NCI-H345 (cell line): ENCODE results near the gene TANGO2.

Experiments used
- DNase-seq: peaks from one replicate; lab custom pipeline; 2025; lab: John Stamatoyannopoulos, UW

Gene TANGO2

GRCh38 chr22:20012741-20013331, 8.1 kb upstream of the TANGO2 start:
- no peak for DNase-seq

GRCh38 chr22:20013382-20013871, 7.5 kb upstream of the TANGO2 start:
- DNase-seq, result peak; percentile 23

- DNase-seq, result no peak
Observed at GRCh38 chr22:20014526-20015186, 6.3 kb upstream of the TANGO2 start.

GRCh38 chr22:20015187-20015625, 5.7 kb upstream of the TANGO2 start:
- no peak for DNase-seq

DNA sequence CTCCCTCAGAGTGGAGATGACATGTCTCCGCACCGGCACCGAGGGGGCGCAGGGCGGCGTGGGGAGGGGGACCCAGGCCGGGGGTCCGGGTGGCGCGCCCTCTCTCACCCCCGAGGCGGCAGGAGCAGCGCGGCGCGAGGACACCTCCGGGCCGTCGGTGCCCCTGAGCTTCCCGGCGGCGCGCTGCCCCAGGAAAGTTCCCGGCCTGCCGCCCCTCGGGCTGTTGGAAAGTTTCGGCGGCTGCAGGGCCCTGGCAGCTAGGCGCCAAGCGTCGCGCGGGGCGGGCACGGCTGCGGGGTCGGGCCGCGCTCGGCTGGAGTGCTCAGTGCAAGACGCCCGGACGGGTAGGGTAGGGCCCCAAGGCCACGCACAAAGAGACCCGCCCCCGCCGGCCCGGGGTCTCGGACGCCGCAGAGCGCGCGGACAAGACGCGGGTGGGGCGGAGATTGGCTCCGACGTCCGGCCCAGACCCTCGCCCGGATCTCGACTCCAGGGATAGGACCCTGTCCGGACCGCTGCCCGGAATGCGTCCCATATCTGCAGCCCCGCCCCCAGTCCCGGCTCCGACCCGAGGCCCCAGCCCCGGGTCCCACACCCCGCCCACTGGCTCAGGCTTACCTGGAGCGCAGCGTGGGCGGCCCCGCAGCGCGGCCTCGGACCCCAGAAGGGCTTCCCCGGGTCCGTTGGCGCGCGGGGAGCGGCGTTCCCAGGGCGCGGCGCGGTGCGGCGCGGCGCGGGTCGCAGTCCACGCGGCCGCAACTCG, 4.8 kb upstream of the TANGO2 start:
- DNase-seq, result no peak

DNA sequence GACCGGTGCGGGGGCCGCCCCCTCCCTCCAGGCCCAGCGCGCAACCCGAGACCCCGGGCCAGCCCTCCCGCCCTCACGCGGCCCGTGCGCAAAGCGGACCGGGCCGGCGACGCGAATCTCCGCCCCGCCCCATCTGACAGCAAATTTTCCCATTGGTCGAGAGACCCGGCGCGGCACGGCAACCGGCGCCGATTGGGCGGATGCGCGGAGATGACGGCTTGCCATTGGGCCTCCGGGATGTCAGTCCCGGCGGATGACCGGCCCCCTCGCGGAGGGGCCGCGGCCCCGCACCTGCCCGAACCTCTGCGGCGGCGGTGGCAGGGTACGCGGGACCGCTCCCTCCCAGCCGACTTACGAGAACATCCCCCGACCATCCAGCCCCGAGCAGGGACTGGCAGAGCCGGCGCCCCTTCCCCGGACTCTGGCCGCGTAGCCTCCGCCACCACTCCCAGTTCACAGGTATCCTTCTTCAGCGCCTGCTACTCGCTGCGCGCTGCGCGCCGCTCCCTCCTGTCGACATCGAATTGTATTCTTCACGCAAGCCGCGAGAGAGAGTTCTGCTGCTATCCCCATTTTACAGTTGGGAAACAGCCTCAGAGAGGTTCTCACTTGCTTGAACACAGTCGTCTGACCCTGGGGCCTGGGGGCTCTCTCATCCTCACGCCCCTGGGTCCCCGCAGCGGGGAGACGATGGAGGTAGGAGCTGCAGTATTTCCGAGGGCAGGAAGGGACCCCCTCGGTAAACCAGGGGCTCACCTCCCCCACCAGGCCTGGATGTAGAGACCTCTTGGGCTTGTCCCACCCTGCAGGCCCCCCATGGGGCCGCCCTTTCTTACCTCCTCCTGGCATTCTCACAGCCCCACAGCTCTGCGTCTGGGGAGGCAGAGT, 3.9 kb upstream of the TANGO2 start, which contains the start of gene ARVCF:
ARVCF (minus strand) TSS at position 90 of the 888 bp plus-strand sequence. CDS start 26,029 bp downstream, outside the sequence.
- DNase-seq, result peak; percentile 86

DNA sequence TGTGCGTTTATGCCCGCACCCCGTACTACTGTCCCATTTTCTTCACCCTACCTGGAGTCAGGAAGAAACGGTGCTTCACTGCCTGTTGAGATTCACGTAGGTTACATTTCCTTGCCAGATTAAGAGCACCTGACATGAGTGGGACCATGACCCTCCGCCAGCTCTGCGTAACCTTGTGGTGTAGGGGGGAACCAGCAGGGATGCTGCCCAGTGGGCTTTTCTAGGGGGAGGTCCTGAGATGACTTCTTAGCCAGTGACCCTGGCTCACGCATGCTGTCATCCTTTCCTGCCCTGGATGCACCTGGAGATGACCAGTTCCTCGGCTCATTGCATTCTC, 3.3 kb upstream of the TANGO2 start:
- no peak for DNase-seq

GRCh38 chr22:20018001-20018400, 2.9 kb upstream of the TANGO2 start:
- DNase-seq, result no peak

- no peak for DNase-seq
Observed at GRCh38 chr22:20019661-20020532, 1.0 kb upstream of the TANGO2 start.

DNA sequence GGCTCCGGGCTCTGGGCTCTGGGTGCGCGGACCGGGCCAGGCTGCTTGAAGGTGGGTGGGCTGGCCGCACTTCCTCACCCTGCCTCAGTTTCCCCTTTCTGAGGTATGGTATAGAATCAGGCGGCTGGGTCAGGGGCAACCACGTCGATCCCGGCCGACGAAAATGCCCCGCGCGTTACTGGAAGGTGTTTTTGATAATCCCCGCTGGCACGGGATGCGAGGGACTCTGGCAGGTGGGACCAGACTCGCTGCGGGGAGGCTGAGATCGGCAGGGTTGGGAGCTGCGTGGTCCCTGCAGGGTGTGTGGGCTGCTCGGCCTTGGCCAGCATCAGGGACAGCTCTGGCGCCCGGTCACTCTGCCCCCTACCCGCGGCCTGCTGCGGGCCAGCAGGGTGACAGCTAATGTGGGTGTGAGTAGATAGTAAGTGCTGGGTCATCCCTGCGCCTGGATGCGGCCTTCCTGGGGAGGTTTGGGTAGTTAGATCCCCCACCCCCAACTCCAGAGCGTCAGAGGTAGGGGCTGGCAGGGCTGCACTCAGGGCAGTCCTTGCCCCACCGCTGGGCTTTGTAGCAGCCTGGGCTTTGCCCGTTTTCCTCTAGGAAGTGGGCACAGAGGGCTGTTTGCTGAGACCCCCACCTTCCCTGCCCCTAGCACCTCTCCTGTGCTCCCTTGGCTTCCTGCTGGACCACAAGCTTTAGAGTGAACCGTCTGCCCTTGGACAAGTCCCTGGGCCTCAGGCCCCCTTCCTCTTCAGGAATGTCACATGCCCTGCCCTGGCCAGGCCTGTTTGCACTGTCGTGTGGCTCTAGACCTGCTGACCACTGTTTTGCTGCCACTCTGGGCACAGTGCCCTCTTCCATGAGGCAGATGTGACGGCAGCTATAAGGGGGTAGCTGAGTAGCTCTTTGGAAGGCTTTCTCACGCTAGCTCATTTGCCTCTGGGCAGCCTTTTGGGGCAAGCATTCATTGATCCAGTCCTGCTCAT, 579 bp downstream of the TANGO2 start:
- DNase-seq, result no peak

GRCh38 chr22:20022231-20022977, 1.5 kb downstream of the TANGO2 start:
- no peak for DNase-seq

DNA sequence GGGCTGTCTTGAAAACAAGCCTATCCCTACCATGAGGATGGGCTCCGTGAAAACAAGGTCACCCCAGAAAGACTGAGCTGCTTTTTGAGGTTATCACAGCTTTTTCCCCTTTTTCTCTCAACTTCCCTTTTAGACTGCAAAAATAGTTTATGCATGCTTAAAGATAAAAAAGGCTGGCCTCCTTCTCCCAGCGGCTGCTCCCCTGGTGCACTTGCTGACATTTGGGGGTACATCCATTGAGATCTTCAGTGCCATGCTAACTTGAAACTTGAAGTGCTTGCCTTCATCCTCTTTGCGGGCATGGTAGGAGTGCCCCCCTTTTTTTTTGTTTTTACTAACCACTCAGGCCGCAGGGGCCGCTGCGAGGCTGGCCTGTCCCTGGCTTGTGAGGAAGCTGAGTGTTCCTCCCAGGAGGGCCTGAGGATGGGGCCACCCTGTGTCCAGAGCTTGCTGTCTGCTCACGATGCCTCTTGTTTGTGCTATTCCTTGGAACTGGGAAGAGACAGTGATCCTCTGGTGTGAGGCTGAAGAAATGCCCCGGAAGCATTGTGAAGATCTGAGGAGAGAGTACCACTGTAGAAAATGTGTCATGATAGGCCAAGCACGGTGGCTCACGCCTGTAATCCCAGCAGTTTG, 2.2 kb downstream of the TANGO2 start:
- no peak for DNase-seq

GRCh38 chr22:20024225-20024624, 3.3 kb downstream of the TANGO2 start:
- DNase-seq, result no peak

DNA sequence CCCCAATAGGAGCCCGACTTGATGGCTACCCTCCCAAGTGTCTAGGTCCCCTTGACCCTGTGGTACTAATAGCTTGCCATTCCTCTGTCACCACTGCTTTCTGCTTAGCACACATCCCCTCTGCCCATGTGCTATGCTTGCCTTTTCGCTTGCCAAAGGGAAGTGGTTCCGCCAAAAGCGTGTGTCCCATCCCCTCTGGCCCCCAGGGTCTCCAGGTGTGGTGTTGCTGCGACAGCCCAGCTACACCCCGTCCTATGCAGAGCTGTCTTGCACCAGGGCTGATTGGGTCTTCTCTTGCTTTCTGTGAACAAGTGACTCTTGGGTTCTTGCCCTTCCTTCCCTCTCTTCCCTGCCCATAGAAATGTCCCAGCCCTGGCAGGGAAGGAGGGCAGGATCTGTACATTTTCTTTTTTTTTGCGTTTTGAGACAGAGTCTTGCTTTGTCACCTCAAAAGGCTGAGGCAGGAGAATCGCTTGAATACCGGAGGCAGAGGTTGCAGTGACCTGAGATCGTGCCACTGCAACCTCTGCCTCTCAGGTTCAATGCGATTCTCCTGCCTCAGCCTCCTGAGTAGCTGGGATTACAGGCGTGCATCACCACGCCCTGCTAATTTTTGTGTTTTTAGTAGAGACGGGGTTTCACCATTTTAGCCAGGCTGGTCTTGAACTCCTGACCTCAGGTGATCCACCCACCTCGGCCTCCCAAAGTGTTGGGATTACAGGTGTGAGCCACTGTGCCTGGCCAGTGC, 3.9 kb downstream of the TANGO2 start:
- no peak for DNase-seq

- DNase-seq, result no peak
Observed at GRCh38 chr22:20025401-20026203, 4.7 kb downstream of the TANGO2 start.

- DNase-seq, result no peak
Observed at GRCh38 chr22:20026204-20026908, 5.4 kb downstream of the TANGO2 start.
